Endothelial cell of umbilical vein (primary cell): ENCODE measurements around the gene AUTS2. TPM values are rescaled to one million over a fixed set of nuclear protein-coding genes. Genes with fewer than 3 reads are reported as not detected.

Experiments used
- BruUV-seq: library from RNA; stranded (reverse); fragments of 400-500 nt; replicated peaks from 2 replicates; lab custom pipeline; 2021; lab: Mats Ljungman, UMichigan
- CTCF ChIA-PET: fragments of 300-600, 350-600 bp; sonication (Branson Sonifier 250); formaldehyde crosslinking; loops from one replicate; lab custom pipeline; 2021; ENCODE audit warnings: antibody characterized with exemption, inconsistent platforms; lab: Charles Lee
- POLR2A ChIA-PET: fragments of 300-600, 350-600 bp; sonication (Branson Sonifier 250); formaldehyde crosslinking; loops from one replicate; lab custom pipeline; 2021; ENCODE audit warnings: antibody characterized with exemption, inconsistent platforms; lab: Charles Lee
- DNase-seq: peaks from one replicate; pipeline ENCODE4 v3.0.0-alpha.2; 2011; ENCODE audit warnings: low read depth, low spot score
- FAIRE-seq: peaks from 2 replicates; lab custom pipeline; 2011; peaks lifted over from hg19 to GRCh38; lab: Jason Lieb, UNC
- H2AFZ ChIP-seq: 2 replicates; pipeline ENCODE4 v1.6.0; 2012; ENCODE audit warnings: low read depth, low read length, control low read depth, inconsistent platforms
- H3K27ac ChIP-seq: 2 replicates; pipeline ENCODE4 v1.5.1; 2011; ENCODE audit warnings: low read depth, mild to moderate bottlenecking, control low read depth, low read length, moderate library complexity; ENCODE audit not compliant: insufficient read depth
- H3K27me3 ChIP-seq, 2 experiments: 2 replicates each; pipeline versions ENCODE4 v1.6.0 to v1.6.1; 2011; ENCODE audit warnings: low read length in 2 of 2, mixed read lengths in 1 of 2; ENCODE audit not compliant: control insufficient read depth in 2 of 2, insufficient read depth in 2 of 2
- H3K36me3 ChIP-seq, 2 experiments: 2 replicates in 1 of 2; 3 replicates in 1 of 2; pipeline ENCODE4 v1.5.1; 2011; ENCODE audit warnings: low read length in 2 of 2, mild to moderate bottlenecking in 1 of 2, moderate library complexity in 1 of 2; ENCODE audit not compliant: control insufficient read depth in 2 of 2, insufficient read depth in 2 of 2; ENCODE audit errors: extremely low read depth in 1 of 2
- H3K4me1 ChIP-seq: 3 replicates; pipeline ENCODE4 v1.5.1; 2011; ENCODE audit warnings: mild to moderate bottlenecking, low read length; ENCODE audit not compliant: control insufficient read depth, insufficient read depth; ENCODE audit errors: extremely low read depth
- H3K4me2 ChIP-seq: 2 replicates; pipeline ENCODE4 v1.6.1; 2011; ENCODE audit warnings: low read length, control low read depth, mixed read lengths; ENCODE audit not compliant: insufficient read depth
- H3K4me3 ChIP-seq, 3 experiments: fragments of 200-600 bp in 1 of 3; sonication (generic), shearing (Covaris generic) in 1 of 3; replicated peaks in 1 of 3; 2 replicates each; pipeline ENCODE4 v1.5.1; 2011 to 2016; ENCODE audit warnings: control low read depth in 3 of 3, low read length in 3 of 3, mild to moderate bottlenecking in 2 of 3, inconsistent platforms in 1 of 3, low read depth in 1 of 3, moderate library complexity in 1 of 3; ENCODE audit not compliant: insufficient read depth in 1 of 3
- H3K79me2 ChIP-seq: 2 replicates; pipeline ENCODE4 v1.6.0; 2012; ENCODE audit warnings: low read length, inconsistent platforms; ENCODE audit not compliant: control insufficient read depth, insufficient read depth
- H3K9ac ChIP-seq: replicated peaks from 2 replicates; pipeline ENCODE3; 2011; ENCODE audit warnings: low read length, control low read depth; ENCODE audit not compliant: insufficient read depth; ENCODE audit errors: extremely low read depth
- H3K9me1 ChIP-seq: replicated peaks from 3 replicates; pipeline ENCODE4 v1.6.0; 2011; ENCODE audit warnings: mild to moderate bottlenecking, low read length; ENCODE audit not compliant: control insufficient read depth, insufficient read depth; ENCODE audit errors: extremely low read depth
- H3K9me3 ChIP-seq: replicated peaks from 2 replicates; pipeline ENCODE4 v1.5.1; 2012; ENCODE audit warnings: low read length, inconsistent platforms; ENCODE audit not compliant: control insufficient read depth, insufficient read depth
- H4K20me1 ChIP-seq: replicated peaks from 2 replicates; pipeline ENCODE3; 2011; ENCODE audit warnings: mild to moderate bottlenecking, low read length; ENCODE audit not compliant: control insufficient read depth, insufficient read depth; ENCODE audit errors: extremely low read depth
- EZH2 ChIP-seq: IDR thresholded peaks from 2 replicates; pipeline ENCODE4 v1.6.1; 2012; ENCODE audit warnings: borderline replicate concordance, low read depth, mild to moderate bottlenecking, moderate library complexity, low read length, inconsistent platforms; ENCODE audit not compliant: severe bottlenecking
- FOS ChIP-seq: IDR thresholded peaks from 2 replicates; pipeline ENCODE4 v1.6.1; 2011; ENCODE audit warnings: mild to moderate bottlenecking, low read length, moderate library complexity, borderline replicate concordance; ENCODE audit not compliant: insufficient read depth
- GATA2 ChIP-seq: IDR thresholded peaks from 2 replicates; pipeline ENCODE4 v1.7.0; 2011; ENCODE audit warnings: low read depth, mild to moderate bottlenecking, moderate library complexity, mixed read lengths, low read length; ENCODE audit not compliant: insufficient read length, insufficient read depth
- JUN ChIP-seq: IDR thresholded peaks from 2 replicates; pipeline ENCODE4 v1.6.1; 2011; ENCODE audit warnings: borderline replicate concordance, low read depth; ENCODE audit not compliant: insufficient read length, insufficient read depth
- MYC ChIP-seq: IDR thresholded peaks from one replicate; pipeline ENCODE4 v1.6.1; 2011; ENCODE audit warnings: mild to moderate bottlenecking, low read depth, low read length
- POLR2A ChIP-seq: IDR thresholded peaks from 2 replicates; pipeline ENCODE4 v1.6.1; 2012; ENCODE audit warnings: low read depth, mild to moderate bottlenecking, control low read depth, low read length
- POLR2AphosphoS5 ChIP-seq: IDR thresholded peaks from 2 replicates; pipeline ENCODE4 v1.6.1; 2012; ENCODE audit warnings: low read depth, mild to moderate bottlenecking, control low read depth, low read length, moderate library complexity; ENCODE audit not compliant: insufficient read depth
- dilution Hi-C: fragments of 300-500 bp; cut with MboI; formaldehyde crosslinking; loops from one replicate; pipeline ENCODE4 v1.15.0; 2019; ENCODE audit warnings: low sequenced_read_pairs; ENCODE audit not compliant: extremely low pct_ligation_motif_present
- intact Hi-C: fragments of 100-400 bp; cut with micrococcal nuclease; formaldehyde crosslinking; loops from one replicate; pipeline ENCODE4 v1.10.0; 2022
- polyA plus RNA-seq, 4 experiments: library from polyadenylated mRNA; depleted of rRNA in 3 of 4; stranded (reverse) in 3 of 4; unstranded in 1 of 4; fragments of >200 nt; gene quantifications; 2 replicates each; pipeline versions ENCODE4 v1.2.1 to v1.2.3, GENCODE V29; 2011 to 2012; ENCODE audit warnings: missing spikeins in 1 of 4
- total RNA-seq: library from RNA; stranded (reverse); gene quantifications from 2 replicates; pipeline ENCODE4 v1.2.3, GENCODE V29; 2021
- TF ChIP-seq, protein P1 (sequence below): IDR thresholded peaks from 2 replicates; pipeline ENCODE4 v1.6.1; 2011; ENCODE audit not compliant: insufficient read depth, insufficient read length
- TF ChIP-seq, protein P2 (sequence below), 2 donors: IDR thresholded peaks; 1 replicate in 1 of 2; 2 replicates in 1 of 2; pipeline ENCODE4 v1.5.1; 2011; ENCODE audit warnings: low read length in 2 of 2, mild to moderate bottlenecking in 2 of 2, moderate library complexity in 2 of 2, control low read depth in 1 of 2, inconsistent platforms in 1 of 2, low read depth in 1 of 2; ENCODE audit not compliant: insufficient read depth in 1 of 2; ENCODE audit errors: extremely low read depth in 1 of 2

The AUTS2 gene
- total and polyA plus RNA-seq, 2 donors (not counting 3 experiments of a cell fraction or from before 2014, with no cell fraction given), result 0.59 to 8.0 TPM

GRCh38 chr7:70523989-70524351 is 925.7 kb downstream of the AUTS2 start:
- Histone ChIP-seq H4K20me1 (no peaks in the 10 kb centered on the region), H3K9ac (no peak overlapping the region), H2AFZ (no peak overlapping the region), H3K4me1 (no peaks in the 10 kb centered on the region), H3K9me3 (peaks cover 5% of the 10 kb centered on the region), H3K9me1 (no peaks in the 10 kb centered on the region), H3K79me2 (no peaks in the 10 kb centered on the region), H3K27me3 (no peaks in the 10 kb centered on the region), H3K27ac (no peak overlapping the region), H3K4me3 (no peak overlapping the region), H3K4me2 (no peak overlapping the region), H3K36me3 (no peaks in the 10 kb centered on the region)
- no peak for FAIRE-seq
- intact Hi-C loops (no loop called here), dilution Hi-C loops (no loop called here)
- CTCF ChIA-PET, result no interaction called here
- no peak for DNase-seq
- no peak for TF ChIP-seq EZH2
- TF ChIP-seq, protein P1, sequence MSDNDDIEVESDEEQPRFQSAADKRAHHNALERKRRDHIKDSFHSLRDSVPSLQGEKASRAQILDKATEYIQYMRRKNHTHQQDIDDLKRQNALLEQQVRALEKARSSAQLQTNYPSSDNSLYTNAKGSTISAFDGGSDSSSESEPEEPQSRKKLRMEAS, result no peak
- TF ChIP-seq POLR2AphosphoS5, result no peak
- no peak for TF ChIP-seq POLR2A
- TF ChIP-seq GATA2, result no peak
- TF ChIP-seq MYC, result no peak
- no peak for TF ChIP-seq JUN
- TF ChIP-seq, protein P2, sequence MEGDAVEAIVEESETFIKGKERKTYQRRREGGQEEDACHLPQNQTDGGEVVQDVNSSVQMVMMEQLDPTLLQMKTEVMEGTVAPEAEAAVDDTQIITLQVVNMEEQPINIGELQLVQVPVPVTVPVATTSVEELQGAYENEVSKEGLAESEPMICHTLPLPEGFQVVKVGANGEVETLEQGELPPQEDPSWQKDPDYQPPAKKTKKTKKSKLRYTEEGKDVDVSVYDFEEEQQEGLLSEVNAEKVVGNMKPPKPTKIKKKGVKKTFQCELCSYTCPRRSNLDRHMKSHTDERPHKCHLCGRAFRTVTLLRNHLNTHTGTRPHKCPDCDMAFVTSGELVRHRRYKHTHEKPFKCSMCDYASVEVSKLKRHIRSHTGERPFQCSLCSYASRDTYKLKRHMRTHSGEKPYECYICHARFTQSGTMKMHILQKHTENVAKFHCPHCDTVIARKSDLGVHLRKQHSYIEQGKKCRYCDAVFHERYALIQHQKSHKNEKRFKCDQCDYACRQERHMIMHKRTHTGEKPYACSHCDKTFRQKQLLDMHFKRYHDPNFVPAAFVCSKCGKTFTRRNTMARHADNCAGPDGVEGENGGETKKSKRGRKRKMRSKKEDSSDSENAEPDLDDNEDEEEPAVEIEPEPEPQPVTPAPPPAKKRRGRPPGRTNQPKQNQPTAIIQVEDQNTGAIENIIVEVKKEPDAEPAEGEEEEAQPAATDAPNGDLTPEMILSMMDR (IDR thresholded peaks at IDR 0.05; ENCODE audit: extremely low read depth in 1 of 2, insufficient read depth in 1 of 2, low read depth in 1 of 2, low read length in 2 of 2), result no peak
- no peak for TF ChIP-seq FOS
- BruUV-seq, result no TSS peak
- POLR2A ChIA-PET, result no interaction called here
